Osteoblast (primary cell): Measurements from ENCODE around the gene DRAM1. TPM values are rescaled to one million over a fixed set of nuclear protein-coding genes. Genes with fewer than 3 reads are reported as not detected.

ENCODE experiments used
- DNase-seq: peaks from one replicate; pipeline ENCODE4 v3.0.0; 2011; ENCODE audit warnings: low spot score, mixed read lengths; ENCODE audit not compliant: insufficient read length; ENCODE audit errors: missing footprints
- H2AFZ ChIP-seq: 2 replicates; pipeline ENCODE4 v1.6.0; 2011; ENCODE audit warnings: mild to moderate bottlenecking, low read length
- H3K27ac ChIP-seq: 2 replicates; pipeline ENCODE4 v1.5.1; 2011; ENCODE audit warnings: mild to moderate bottlenecking, low read depth, low read length, moderate library complexity
- H3K27me3 ChIP-seq: 2 replicates; pipeline ENCODE4 v1.6.0; 2012; ENCODE audit warnings: mild to moderate bottlenecking, control low read depth, inconsistent platforms, low read length, moderate library complexity; ENCODE audit not compliant: insufficient read depth
- H3K36me3 ChIP-seq: 2 replicates; pipeline ENCODE4 v1.5.1; 2011; ENCODE audit warnings: mild to moderate bottlenecking, low read length, control low read depth, moderate library complexity; ENCODE audit not compliant: insufficient read depth
- H3K4me1 ChIP-seq: 2 replicates; pipeline ENCODE4 v1.5.1; 2011; ENCODE audit warnings: mild to moderate bottlenecking, low read length, control low read depth, moderate library complexity; ENCODE audit not compliant: insufficient read depth
- H3K4me2 ChIP-seq: 2 replicates; pipeline ENCODE4 v1.6.0; 2011; ENCODE audit warnings: mild to moderate bottlenecking, low read length; ENCODE audit not compliant: insufficient read depth
- H3K4me3 ChIP-seq: fragments of 200-600 bp; sonication (generic); 3 replicates; pipeline ENCODE4 v1.5.1; 2012; ENCODE audit warnings: mild to moderate bottlenecking, low read length, inconsistent platforms; ENCODE audit not compliant: insufficient read depth
- H3K79me2 ChIP-seq: 2 replicates; pipeline ENCODE4 v1.6.0; 2012; ENCODE audit warnings: mild to moderate bottlenecking, low read length, control low read depth, inconsistent platforms; ENCODE audit not compliant: insufficient read depth
- H3K9me3 ChIP-seq: 2 replicates; pipeline ENCODE4 v1.5.1; 2011; ENCODE audit warnings: low read depth, low read length, control low read depth
- H4K20me1 ChIP-seq: 2 replicates; pipeline ENCODE4 v1.6.0; 2012; ENCODE audit warnings: mild to moderate bottlenecking, low read length, control low read depth; ENCODE audit not compliant: insufficient read depth
- total RNA-seq: library from RNA; depleted of rRNA; stranded (reverse); fragments of >200 nt; gene quantifications from 2 replicates; pipeline ENCODE4 v1.2.3, GENCODE V29; 2012
- TF ChIP-seq, protein P1 (sequence below): IDR thresholded peaks from 2 replicates; pipeline ENCODE4 v1.5.1; 2011; ENCODE audit warnings: mild to moderate bottlenecking, low read depth, low read length, moderate library complexity; ENCODE audit errors: extremely low read depth

DRAM1 gene
- total RNA-seq, 1 donor = 141 TPM

GRCh38 chr12:101939306-101939705 is 61.9 kb downstream of the DRAM1 start:
- Histone ChIP-seq H3K36me3 (no peaks in the 10 kb centered on the region), H3K79me2 (no peaks in the 10 kb centered on the region), H4K20me1 (no peaks in the 10 kb centered on the region), H3K27me3 (no peaks in the 10 kb centered on the region), H3K9me3 (no peaks in the 10 kb centered on the region), H3K27ac (no peak overlapping the region), H3K4me1 (peaks cover 29% of the 10 kb centered on the region), H3K4me2 (no peak overlapping the region), H3K4me3 (no peak overlapping the region), H2AFZ (no peak overlapping the region)
- DNase-seq = no peak
- TF ChIP-seq, protein P1, sequence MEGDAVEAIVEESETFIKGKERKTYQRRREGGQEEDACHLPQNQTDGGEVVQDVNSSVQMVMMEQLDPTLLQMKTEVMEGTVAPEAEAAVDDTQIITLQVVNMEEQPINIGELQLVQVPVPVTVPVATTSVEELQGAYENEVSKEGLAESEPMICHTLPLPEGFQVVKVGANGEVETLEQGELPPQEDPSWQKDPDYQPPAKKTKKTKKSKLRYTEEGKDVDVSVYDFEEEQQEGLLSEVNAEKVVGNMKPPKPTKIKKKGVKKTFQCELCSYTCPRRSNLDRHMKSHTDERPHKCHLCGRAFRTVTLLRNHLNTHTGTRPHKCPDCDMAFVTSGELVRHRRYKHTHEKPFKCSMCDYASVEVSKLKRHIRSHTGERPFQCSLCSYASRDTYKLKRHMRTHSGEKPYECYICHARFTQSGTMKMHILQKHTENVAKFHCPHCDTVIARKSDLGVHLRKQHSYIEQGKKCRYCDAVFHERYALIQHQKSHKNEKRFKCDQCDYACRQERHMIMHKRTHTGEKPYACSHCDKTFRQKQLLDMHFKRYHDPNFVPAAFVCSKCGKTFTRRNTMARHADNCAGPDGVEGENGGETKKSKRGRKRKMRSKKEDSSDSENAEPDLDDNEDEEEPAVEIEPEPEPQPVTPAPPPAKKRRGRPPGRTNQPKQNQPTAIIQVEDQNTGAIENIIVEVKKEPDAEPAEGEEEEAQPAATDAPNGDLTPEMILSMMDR = no peak

DNA sequence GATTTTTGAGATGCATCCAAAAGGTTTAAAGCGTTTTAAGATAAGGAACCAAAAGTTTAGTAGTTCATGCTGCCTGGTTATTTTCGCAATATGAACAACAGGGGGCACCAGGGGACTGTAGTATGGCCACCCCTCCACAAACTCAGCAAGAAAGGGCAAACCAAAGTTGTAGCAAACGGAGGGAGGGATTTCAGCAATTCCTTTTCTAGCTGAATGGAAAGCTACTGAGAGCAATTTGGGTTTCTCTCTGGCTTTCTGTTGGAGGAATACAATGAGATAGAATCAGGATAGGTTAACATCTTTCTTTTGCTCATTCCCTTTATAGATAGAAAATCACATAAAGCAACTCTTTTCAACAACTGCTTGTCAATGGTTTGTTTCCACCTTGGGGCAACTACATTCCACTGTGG is 62.5 kb downstream of the DRAM1 start:
- Histone ChIP-seq H3K27me3 (no peaks in the 10 kb centered on the region), H3K4me2 (no peak overlapping the region), H3K79me2 (no peaks in the 10 kb centered on the region), H3K9me3 (no peaks in the 10 kb centered on the region), H3K27ac (no peak overlapping the region), H4K20me1 (no peaks in the 10 kb centered on the region), H2AFZ (peak overlapping the region; percentile 8), H3K4me1 (peaks cover 29% of the 10 kb centered on the region), H3K4me3 (no peak overlapping the region), H3K36me3 (no peaks in the 10 kb centered on the region)
- peak; percentile 68 for DNase-seq
- TF ChIP-seq, protein P1 = peak; percentile 90

DNA sequence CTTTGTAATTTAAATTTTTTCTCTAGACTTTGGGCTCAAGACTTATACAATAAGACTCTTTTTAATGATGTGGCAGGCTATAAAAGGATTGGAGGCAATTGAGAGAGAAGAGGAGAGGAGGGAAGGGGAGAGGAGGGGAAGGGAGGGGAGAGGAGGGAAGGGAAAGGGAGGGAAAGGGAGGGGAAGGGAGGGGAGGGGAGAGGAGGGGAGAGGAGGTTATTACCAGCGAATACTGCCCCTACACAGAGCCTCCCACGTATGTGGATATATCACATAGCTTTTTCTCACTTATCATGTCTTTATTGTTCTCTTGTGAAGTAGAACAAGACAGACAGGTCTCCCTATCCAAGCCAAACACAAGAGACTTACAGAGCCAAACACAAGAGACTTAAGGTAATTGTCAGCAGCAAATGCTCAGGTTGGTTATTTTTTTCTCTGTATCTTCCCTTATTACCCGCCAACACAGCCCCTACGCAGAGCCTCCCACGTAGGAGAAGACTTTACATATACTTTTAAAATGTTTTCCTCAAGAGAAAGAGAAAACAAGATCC is 63.1 kb downstream of the DRAM1 start:
- Histone ChIP-seq H3K4me2 (no peak overlapping the region), H3K9me3 (no peaks in the 10 kb centered on the region)

More for the DNA sequence above, 63.1 kb downstream of the DRAM1 start:
- Histone ChIP-seq H4K20me1 (no peaks in the 10 kb centered on the region), H3K4me3 (no peak overlapping the region), H3K4me1 (peaks cover 24% of the 10 kb centered on the region), H3K79me2 (no peaks in the 10 kb centered on the region), H2AFZ (no peak overlapping the region), H3K36me3 (no peaks in the 10 kb centered on the region), H3K27me3 (no peaks in the 10 kb centered on the region), H3K27ac (no peak overlapping the region)
- no peak for DNase-seq
- TF ChIP-seq, protein P1 = no peak
